ENCODE data around the gene LPIN1. TPM values are rescaled to one million over a fixed set of nuclear protein-coding genes. Genes with fewer than 3 reads are reported as not detected.

LPIN1 gene
- total and polyA plus RNA-seq, 2 of the 13 experiments (the other 11 are each of a cell fraction or from before 2014, with no cell fraction given), result 9.7 to 19.4 TPM

DNA sequence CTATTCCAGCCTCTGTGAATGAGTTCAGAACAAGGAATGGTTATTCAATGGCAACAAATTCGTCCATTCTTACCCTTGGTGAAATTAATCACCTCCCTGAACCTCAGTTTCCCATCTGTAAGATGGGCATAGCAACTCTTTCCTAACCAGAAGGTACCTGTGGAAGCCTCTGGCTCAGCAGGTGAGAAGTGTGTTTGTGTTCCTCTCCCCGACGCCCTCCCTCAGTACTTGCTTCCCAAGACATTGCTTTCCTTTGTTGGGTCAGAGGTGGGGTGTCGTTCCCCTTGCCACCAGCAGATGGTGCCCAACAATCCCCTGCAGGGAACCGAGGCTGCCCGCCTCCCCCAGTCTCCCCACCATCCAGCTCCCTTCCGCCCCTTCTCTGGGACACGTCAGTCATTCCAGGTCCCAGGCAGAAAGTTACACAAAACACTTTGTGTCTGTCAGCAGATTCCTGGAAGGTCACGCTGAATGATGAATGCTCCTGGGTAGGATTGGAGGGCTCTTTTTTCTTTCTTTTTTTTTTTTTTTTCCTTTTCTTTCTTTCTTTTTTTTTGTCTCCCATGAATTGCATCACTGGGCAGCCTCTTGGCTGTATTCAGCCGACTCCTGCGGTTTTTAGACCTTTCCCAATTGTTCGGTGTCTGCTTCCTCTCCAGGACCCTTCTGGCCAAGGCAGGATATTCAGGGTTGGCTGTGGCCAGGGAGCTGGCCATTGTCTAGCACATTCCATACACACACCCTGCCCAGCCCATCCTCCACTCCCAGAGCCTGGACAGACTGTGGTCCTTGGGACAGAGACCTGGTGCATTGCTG is 117.3 kb downstream of the LPIN1 start (continued):
- TF ChIP-seq CCAR2 (optimal IDR thresholded peaks at IDR 0.05; ENCODE audit: low read depth, low read length) (no peak), ZNF530 (CRISPR knock-in tag; IDR thresholded peaks at IDR 0.05; ENCODE audit: low read depth) (no peak), KDM1A (CRISPR knock-in tag; IDR thresholded peaks at IDR 0.05) (no peak), ZNF543 (CRISPR knock-in tag; IDR thresholded peaks at IDR 0.05) (no peak), NFYB (CRISPR knock-in tag; IDR thresholded peaks at IDR 0.05) (no peak), ZNF773 (CRISPR knock-in tag; IDR thresholded peaks at IDR 0.05; ENCODE audit: borderline replicate concordance) (no peak), ZNF841 (CRISPR knock-in tag; IDR thresholded peaks at IDR 0.05; ENCODE audit: borderline replicate concordance) (no peak), JDP2 (CRISPR knock-in tag; IDR thresholded peaks at IDR 0.05; ENCODE audit: borderline replicate concordance) (no peak), ZNF552 (CRISPR knock-in tag; IDR thresholded peaks at IDR 0.05; ENCODE audit: borderline replicate concordance) (no peak), BHLHE40 (IDR thresholded peaks at IDR 0.05; ENCODE audit: low read length) (no peak), NFE2L2 (IDR thresholded peaks at IDR 0.05; ENCODE audit: low read length) (no peak), NCOA1 (CRISPR knock-in tag; IDR thresholded peaks at IDR 0.05) (no peak), ZNF430 (CRISPR knock-in tag; IDR thresholded peaks at IDR 0.05) (no peak), MIER3 (CRISPR knock-in tag; IDR thresholded peaks at IDR 0.05; ENCODE audit: borderline replicate concordance) (no peak), ZNF83 (CRISPR knock-in tag; IDR thresholded peaks at IDR 0.05; ENCODE audit: borderline replicate concordance) (0 out of 2 replicates have a peak, but pooled peaks have one; percentile 68), GLI4 (CRISPR knock-in tag; IDR thresholded peaks at IDR 0.05; ENCODE audit: borderline replicate concordance) (no peak), ZNF614 (CRISPR knock-in tag; IDR thresholded peaks at IDR 0.05; ENCODE audit: borderline replicate concordance) (no peak), ZNF234 (CRISPR knock-in tag; conservative IDR thresholded peaks at IDR 0.05) (no peak), HNRNPLL (IDR thresholded peaks at IDR 0.05; ENCODE audit: low read depth, low read length, poor library complexity, severe bottlenecking) (no peak), FOSL2 (CRISPR knock-in tag; IDR thresholded peaks at IDR 0.05) (peak; percentile 59), MATR3 (CRISPR knock-in tag; IDR thresholded peaks at IDR 0.05) (no peak), ZNF572 (CRISPR knock-in tag; IDR thresholded peaks at IDR 0.05) (peak; percentile 70; the same call in 1 of the 2 replicates), HNF4G (IDR thresholded peaks at IDR 0.05; ENCODE audit: borderline replicate concordance, low read depth, low read length) (no peak), HNF4G (CRISPR knock-in tag; IDR thresholded peaks at IDR 0.05; ENCODE audit: borderline replicate concordance, low read depth) (no peak), ZNF589 (CRISPR knock-in tag; conservative IDR thresholded peaks at IDR 0.05) (no peak), SMYD3 (CRISPR knock-in tag; IDR thresholded peaks at IDR 0.05) (no peak), SIX4 (CRISPR knock-in tag; IDR thresholded peaks at IDR 0.05) (no peak), EED (CRISPR knock-in tag; IDR thresholded peaks at IDR 0.05) (no peak)
- TF ChIP-seq, protein P1, sequence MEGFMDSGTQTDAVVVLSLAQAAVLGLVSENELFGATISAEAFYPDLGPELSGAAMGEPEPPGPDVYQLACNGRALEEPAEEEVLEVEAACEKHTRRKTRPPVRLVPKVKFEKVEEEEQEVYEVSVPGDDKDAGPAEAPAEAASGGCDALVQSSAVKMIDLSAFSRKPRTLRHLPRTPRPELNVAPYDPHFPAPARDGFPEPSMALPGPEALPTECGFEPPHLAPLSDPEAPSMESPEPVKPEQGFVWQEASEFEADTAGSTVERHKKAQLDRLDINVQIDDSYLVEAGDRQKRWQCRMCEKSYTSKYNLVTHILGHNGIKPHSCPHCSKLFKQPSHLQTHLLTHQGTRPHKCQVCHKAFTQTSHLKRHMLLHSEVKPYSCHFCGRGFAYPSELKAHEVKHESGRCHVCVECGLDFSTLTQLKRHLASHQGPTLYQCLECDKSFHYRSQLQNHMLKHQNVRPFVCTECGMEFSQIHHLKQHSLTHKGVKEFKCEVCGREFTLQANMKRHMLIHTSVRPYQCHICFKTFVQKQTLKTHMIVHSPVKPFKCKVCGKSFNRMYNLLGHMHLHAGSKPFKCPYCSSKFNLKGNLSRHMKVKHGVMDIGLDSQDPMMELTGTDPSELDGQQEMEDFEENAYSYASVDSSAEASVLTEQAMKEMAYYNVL (CRISPR knock-in tag; IDR thresholded peaks at IDR 0.05; ENCODE audit: borderline replicate concordance), result peak; percentile 38; the same call in 1 of the 2 replicates
- TF ChIP-seq, protein P2, sequence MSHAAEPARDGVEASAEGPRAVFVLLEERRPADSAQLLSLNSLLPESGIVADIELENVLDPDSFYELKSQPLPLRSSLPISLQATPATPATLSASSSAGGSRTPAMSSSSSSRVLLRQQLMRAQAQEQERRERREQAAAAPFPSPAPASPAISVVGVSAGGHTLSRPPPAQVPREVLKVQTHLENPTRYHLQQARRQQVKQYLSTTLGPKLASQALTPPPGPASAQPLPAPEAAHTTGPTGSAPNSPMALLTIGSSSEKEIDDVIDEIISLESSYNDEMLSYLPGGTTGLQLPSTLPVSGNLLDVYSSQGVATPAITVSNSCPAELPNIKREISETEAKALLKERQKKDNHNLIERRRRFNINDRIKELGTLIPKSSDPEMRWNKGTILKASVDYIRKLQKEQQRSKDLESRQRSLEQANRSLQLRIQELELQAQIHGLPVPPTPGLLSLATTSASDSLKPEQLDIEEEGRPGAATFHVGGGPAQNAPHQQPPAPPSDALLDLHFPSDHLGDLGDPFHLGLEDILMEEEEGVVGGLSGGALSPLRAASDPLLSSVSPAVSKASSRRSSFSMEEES (CRISPR knock-in tag; IDR thresholded peaks at IDR 0.05), result no peak
